WTC11 (cell line): ENCODE measurements around the gene APCDD1.

Experiments used
- CREB1 ChIP-seq: sonication (generic); formaldehyde crosslinking; IDR thresholded peaks from 2 replicates; pipeline ENCODE4 v1.8.0; 2023; ENCODE audit warnings: mild to moderate bottlenecking, missing genetic modification reagents
- CTCF ChIP-seq: fragments of 200-600 bp; IDR thresholded peaks from 2 replicates; pipeline ENCODE4 v1.8.0; 2022; ENCODE audit warnings: antibody characterized with exemption
- ESRRA ChIP-seq: sonication (generic); formaldehyde crosslinking; IDR thresholded peaks from 2 replicates; pipeline ENCODE4 v1.8.1; 2022; ENCODE audit warnings: mild to moderate bottlenecking, missing genetic modification reagents, borderline replicate concordance
- FOXJ3 ChIP-seq: sonication (generic); formaldehyde crosslinking; IDR thresholded peaks from 2 replicates; pipeline ENCODE4 v1.9.0; 2021; ENCODE audit warnings: missing genetic modification reagents, mild to moderate bottlenecking, borderline replicate concordance
- GTF2I ChIP-seq: fragments of 250-450 bp; sonication (Bioruptor Pico); conservative IDR thresholded peaks from 2 replicates; pipeline ENCODE4 v1.4.0; 2021; ENCODE audit warnings: mild to moderate bottlenecking
- RORB ChIP-seq: fragments of 250-450 bp; sonication (Bioruptor Pico); IDR thresholded peaks from 2 replicates; pipeline ENCODE4 v1.9.0; 2021; ENCODE audit warnings: mild to moderate bottlenecking

- TF ChIP-seq GTF2I (CRISPR knock-in tag) (no peak), ESRRA (CRISPR knock-in tag) (no peak), CTCF (no peak), CREB1 (CRISPR knock-in tag) (no peak), FOXJ3 (CRISPR knock-in tag) (no peak), RORB (CRISPR knock-in tag) (no peak)
Measured at GRCh38 chr18:10414293-10414842, 40.1 kb upstream of the APCDD1 start.
